HEK293T (cell line): Measurements from ENCODE around the gene KCNC1.

Experiments
- ARNT ChIP-seq: fragments of 450-650 bp; IDR thresholded peaks from 2 replicates; pipeline ENCODE4 v1.6.1; 2017; ENCODE audit warnings: mild to moderate bottlenecking
- BHLHE40 ChIP-seq: fragments of 450-650 bp; IDR thresholded peaks from 2 replicates; pipeline ENCODE4 v1.6.1; 2016; ENCODE audit warnings: mild to moderate bottlenecking, moderate library complexity, borderline replicate concordance
- CTBP1 ChIP-seq: fragments of 450-650 bp; IDR thresholded peaks from 2 replicates; pipeline ENCODE4 v1.6.1; 2016; ENCODE audit warnings: borderline replicate concordance
- FOXA1 ChIP-seq: fragments of 450-650 bp; IDR thresholded peaks from 2 replicates; pipeline ENCODE4 v1.6.1; 2016; ENCODE audit warnings: mild to moderate bottlenecking
- FOXK2 ChIP-seq: fragments of 450-650 bp; IDR thresholded peaks from 2 replicates; pipeline ENCODE4 v1.6.1; 2016; ENCODE audit warnings: mild to moderate bottlenecking
- FOXM1 ChIP-seq: fragments of 450-650 bp; IDR thresholded peaks from 2 replicates; pipeline ENCODE4 v1.6.1; 2017; ENCODE audit warnings: mild to moderate bottlenecking, borderline replicate concordance
- LEF1 ChIP-seq: fragments of 450-650 bp; IDR thresholded peaks from 2 replicates; pipeline ENCODE4 v1.6.1; 2017; ENCODE audit warnings: mild to moderate bottlenecking, borderline replicate concordance
- PKNOX1 ChIP-seq: fragments of 450-650 bp; IDR thresholded peaks from 2 replicates; pipeline ENCODE4 v1.6.1; 2016
- SP1 ChIP-seq: fragments of 450-650 bp; IDR thresholded peaks from 2 replicates; pipeline ENCODE4 v1.6.1; 2017
- SUZ12 ChIP-seq: fragments of 450-650 bp; IDR thresholded peaks from 2 replicates; pipeline ENCODE4 v1.6.1; 2016; ENCODE audit warnings: mild to moderate bottlenecking
- TARDBP ChIP-seq: fragments of 450-650 bp; IDR thresholded peaks from 2 replicates; pipeline ENCODE4 v1.6.1; 2016
- ZNF384 ChIP-seq: fragments of 450-650 bp; IDR thresholded peaks from 2 replicates; pipeline ENCODE4 v1.6.1; 2016

GRCh38 chr11:17714356-17714854 is 20.2 kb upstream of the KCNC1 start:
- no peak for TF ChIP-seq TARDBP
- TF ChIP-seq SP1: no peak
- TF ChIP-seq ZNF384: no peak
- no peak for TF ChIP-seq SUZ12
- TF ChIP-seq BHLHE40: no peak
- TF ChIP-seq FOXK2: no peak
- TF ChIP-seq CTBP1: no peak
- no peak for TF ChIP-seq PKNOX1
- TF ChIP-seq FOXA1: no peak
- no peak for TF ChIP-seq FOXM1
- TF ChIP-seq ARNT: no peak
- TF ChIP-seq LEF1: no peak
